GM15510 (cell line): ENCODE results near the gene PGPEP1.

Experiments
- POLR2A ChIP-seq: IDR thresholded peaks from 3 replicates; pipeline ENCODE4 v1.6.1; 2011; ENCODE audit warnings: borderline replicate concordance; ENCODE audit not compliant: insufficient read length; ENCODE audit errors: extremely low read depth

PGPEP1 gene

GRCh38 chr19:18340990-18341868 lies 831 bp downstream of the PGPEP1 start:
- peak; percentile 34 for TF ChIP-seq POLR2A

GRCh38 chr19:18342090-18342632 lies 1.8 kb downstream of the PGPEP1 start:
- TF ChIP-seq POLR2A = no peak

DNA sequence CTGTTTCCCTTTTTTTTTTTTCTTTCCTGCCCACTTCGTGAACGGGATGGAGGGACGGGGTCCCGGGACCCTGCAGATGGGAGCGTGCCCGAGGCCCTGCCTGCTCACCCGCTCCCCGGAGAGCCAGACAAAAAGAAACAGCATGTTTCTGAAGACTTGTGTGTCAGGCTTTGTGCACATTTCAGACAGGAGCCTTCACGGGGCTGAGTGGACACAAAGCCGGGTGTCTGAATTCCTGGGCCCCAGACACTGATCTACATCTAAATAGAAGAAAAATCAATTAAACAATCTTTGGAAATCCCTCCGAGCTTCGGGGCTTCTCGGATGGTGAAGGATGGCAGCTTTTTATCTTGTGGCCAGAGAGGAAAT lies 4.2 kb downstream of the PGPEP1 start:
- TF ChIP-seq POLR2A = no peak

- no peak for TF ChIP-seq POLR2A
Measured at GRCh38 chr19:18345296-18345695, 4.9 kb downstream of the PGPEP1 start.

GRCh38 chr19:18346091-18346490 lies 5.7 kb downstream of the PGPEP1 start:
- no peak for TF ChIP-seq POLR2A

DNA sequence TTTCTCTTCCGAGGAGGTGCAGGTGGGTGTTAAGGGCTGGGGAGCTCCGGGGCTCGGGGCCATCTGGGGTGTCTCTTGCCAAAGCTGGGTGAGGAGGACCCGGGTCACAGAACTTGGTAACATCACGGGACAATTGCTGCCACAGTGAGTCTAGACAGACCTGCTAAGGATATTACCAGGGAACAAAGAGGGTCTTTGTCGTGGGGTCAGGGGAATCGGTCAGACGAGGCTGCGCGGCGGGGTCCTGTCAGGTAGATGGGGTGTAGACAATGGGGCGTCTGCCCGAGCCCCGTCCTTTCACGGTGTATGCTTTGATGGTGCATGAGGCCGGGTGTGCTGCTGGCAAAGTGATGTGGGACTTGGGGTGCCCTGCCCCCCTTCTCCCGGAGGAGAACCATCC lies 7.8 kb downstream of the PGPEP1 start:
- TF ChIP-seq POLR2A = no peak

DNA sequence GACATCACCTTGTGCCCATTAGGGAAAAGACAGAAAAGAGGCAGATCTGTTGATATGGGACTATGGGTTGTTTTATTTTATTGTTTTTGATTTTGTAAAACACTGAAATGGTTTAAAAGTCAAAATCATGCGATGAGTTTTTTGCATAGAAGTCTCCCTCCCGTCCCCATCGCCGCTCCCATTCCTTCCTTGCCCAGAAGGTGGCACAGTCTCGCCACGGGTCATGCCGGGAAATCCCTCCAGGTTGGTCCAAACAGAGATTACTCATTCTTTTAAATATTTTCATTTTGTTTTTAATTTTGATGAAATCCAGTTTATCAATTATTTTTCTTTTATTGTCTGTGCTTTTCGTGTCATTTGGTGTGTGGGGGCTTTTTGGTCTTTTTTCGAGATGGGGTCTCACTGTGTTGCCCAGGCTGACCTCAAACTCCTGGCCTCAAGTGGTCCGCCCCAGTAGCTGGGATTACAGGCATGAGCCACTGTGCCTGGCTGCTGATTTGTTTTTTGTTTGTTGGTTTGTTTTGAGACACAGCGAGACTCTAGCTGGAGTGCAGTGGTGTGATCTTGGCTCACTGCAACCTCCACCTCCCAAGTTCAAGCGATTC lies 9.2 kb downstream of the PGPEP1 start:
- TF ChIP-seq POLR2A = no peak

DNA sequence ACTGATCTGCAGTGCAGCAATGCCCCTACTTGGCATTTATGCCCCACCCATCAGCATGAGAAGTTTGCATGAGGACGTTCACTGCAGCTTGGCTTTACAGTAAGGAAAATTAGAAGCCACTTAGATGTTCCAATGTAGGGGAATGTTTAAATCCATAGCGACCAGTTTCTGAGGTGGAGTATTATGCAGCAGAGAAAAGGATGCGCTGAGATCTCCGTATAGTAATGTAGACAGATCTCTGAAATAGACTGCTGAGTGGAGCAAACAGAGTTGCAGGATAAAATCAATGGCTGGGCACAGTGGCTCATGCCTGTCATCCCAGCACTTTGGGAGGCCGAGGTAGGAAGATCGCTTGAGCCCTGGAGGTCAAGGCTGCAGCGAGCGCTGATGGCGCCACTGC lies 10.1 kb downstream of the PGPEP1 start:
- TF ChIP-seq POLR2A = no peak

DNA sequence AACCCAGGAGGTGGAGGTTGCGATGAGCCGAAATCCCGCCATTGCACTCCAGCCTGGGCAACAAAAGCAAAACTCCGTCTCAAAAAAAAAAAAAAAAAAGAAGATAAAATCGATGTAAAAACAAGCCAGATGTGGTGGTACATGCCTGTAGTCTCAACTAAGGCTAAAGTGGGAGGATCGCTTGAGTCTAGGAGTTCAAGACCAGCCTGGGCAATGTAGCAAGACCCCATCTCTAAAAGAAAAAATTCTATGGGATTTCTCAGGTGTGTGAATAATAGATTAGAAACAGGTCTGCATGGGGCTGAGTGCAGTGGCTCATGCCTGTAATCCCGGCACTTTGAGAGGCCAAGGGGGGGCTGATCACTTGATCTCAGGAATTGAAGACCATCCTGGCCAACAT lies 11.1 kb downstream of the PGPEP1 start:
- no peak for TF ChIP-seq POLR2A

DNA sequence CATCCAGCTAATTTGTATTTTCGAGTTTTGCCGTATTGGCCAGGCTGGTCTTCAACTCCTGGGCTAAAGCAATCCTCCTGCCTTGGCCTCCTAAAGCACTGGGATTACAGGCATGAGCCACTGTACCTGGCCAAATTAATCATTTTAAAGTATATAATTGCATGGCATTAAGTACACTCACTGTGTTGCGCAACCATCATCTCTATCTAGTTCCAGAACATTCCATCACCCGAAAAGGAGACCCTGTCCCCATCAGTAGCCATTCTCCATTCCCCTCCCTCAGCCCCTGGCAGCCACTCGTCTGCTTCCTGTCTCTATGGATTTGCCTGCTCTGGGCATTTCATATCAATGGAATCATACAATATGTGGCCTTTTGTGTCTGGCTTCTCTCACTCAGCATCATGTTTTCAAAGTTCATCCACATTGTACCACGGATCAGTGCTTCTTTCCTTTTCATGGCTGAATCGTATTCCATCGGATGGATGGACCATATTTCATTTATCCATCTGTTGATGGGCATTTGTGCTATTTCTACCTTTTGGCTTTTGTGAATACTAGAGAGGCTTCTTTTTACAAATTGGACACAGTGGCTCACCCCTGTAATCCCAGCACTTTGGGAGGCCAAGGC lies 13.1 kb downstream of the PGPEP1 start:
- no peak for TF ChIP-seq POLR2A

- no peak for TF ChIP-seq POLR2A
Measured at GRCh38 chr19:18357041-18357440, 16.6 kb downstream of the PGPEP1 start.

DNA sequence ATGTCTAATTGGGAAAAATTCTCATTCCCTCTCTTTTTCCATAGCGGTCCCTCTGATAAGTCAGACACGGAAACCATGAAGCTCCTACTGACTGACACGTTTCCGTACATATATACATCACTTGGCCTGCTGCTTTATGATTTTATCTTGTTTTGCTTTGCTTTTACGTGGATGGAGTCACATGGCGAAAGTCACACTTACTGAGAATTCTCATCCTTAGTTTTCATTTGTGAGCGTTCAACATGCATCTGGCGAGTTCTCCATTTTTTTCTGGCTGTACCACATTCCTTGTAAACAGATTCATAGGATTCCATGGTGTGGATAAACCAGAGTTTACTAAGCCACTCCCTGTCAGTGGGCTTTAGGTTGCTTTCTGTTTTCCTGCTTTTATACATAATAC lies 21.2 kb downstream of the PGPEP1 start:
- TF ChIP-seq POLR2A = no peak

DNA sequence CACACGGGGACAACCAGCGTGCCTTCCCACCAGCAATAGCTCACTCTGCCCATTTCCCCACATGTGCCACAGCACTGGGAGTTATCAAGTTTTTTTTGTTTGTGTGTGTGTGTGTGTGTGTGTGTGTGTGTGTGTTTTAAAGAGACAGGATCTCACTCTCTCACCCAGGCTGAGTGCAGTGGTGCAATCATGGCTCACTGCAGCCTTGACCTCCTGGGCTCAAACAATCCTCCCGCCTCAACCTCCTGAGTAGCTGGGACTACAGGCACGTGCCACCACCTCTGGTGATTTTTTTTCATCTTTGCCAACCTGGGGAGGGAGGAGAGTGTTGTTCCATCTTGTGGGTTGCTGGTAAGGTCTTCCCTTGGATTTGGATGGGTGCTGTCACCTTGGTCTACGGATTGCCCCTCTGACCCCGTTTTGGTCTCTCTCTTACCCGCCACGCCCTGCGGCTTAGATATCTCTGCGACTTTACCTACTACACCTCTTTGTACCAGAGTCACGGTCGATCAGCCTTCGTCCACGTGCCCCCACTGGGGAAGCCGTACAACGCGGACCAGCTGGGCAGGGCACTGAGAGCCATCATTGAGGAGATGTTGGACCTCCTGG lies 22.6 kb downstream of the PGPEP1 start:
- TF ChIP-seq POLR2A = no peak

- no peak for TF ChIP-seq POLR2A
Measured at GRCh38 chr19:18363787-18364186, 23.4 kb downstream of the PGPEP1 start.
